HG03469 (cell line): ENCODE data around the gene PDZD4.

Experiments used
- ATAC-seq: cut with Tn5 transposase; IDR thresholded peaks from one replicate; pipeline ENCODE4 v1.9.1; 2021; ENCODE audit warnings: mild to moderate bottlenecking, moderate library complexity, moderate number of reproducible peaks; ENCODE audit not compliant: unreplicated experiment

PDZD4 gene, protein sequence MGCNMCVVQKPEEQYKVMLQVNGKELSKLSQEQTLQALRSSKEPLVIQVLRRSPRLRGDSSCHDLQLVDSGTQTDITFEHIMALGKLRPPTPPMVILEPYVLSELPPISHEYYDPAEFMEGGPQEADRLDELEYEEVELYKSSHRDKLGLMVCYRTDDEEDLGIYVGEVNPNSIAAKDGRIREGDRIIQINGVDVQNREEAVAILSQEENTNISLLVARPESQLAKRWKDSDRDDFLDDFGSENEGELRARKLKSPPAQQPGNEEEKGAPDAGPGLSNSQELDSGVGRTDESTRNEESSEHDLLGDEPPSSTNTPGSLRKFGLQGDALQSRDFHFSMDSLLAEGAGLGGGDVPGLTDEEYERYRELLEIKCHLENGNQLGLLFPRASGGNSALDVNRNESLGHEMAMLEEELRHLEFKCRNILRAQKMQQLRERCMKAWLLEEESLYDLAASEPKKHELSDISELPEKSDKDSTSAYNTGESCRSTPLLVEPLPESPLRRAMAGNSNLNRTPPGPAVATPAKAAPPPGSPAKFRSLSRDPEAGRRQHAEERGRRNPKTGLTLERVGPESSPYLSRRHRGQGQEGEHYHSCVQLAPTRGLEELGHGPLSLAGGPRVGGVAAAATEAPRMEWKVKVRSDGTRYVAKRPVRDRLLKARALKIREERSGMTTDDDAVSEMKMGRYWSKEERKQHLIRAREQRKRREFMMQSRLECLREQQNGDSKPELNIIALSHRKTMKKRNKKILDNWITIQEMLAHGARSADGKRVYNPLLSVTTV

DNA sequence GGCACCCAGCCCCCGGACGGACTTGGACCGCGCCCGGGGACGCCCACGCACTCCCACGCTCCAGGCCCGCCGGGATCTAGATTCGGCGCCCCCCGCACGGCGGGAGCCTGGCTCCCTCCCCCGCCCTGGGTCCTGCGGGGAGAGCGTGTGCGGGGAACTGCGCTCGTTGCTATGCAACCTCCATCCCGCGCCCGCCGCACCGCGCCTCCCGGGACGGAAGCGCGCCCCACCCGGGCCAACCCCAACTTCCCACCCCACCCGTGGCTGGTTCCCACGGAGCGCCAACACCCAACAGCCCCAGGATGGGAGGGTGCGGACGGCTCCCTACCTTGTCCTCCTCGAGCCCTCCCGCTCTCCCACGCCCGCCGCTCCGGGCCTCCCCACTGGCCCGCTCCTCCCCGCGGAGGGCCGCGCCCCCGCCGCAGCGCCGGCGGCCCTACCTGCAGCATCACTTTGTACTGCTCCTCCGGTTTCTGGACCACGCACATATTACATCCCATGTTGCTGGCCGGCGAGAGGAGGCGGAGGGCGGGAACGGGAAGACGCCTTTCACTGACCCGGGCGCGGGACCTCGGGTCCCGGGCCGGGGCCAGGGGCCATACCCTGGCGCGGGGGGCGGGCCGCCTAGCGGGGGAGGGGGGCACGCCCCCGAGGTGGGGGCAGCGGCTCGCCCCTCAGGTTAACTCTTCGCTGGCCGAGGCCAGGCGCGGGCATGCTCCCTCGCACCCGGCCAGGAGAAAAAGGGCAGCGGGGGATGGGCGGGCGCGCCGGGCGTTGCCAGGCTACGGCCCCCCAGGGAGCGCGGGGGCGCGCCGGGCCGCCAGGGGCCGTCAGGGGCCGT, at the start of gene PDZD4:
Gene PDZD4, minus strand, starts transcription at position 746 of the 841 bp plus-strand sequence. Its CDS starts 246 bp downstream, at position 500.
- ATAC-seq, result no peak

DNA sequence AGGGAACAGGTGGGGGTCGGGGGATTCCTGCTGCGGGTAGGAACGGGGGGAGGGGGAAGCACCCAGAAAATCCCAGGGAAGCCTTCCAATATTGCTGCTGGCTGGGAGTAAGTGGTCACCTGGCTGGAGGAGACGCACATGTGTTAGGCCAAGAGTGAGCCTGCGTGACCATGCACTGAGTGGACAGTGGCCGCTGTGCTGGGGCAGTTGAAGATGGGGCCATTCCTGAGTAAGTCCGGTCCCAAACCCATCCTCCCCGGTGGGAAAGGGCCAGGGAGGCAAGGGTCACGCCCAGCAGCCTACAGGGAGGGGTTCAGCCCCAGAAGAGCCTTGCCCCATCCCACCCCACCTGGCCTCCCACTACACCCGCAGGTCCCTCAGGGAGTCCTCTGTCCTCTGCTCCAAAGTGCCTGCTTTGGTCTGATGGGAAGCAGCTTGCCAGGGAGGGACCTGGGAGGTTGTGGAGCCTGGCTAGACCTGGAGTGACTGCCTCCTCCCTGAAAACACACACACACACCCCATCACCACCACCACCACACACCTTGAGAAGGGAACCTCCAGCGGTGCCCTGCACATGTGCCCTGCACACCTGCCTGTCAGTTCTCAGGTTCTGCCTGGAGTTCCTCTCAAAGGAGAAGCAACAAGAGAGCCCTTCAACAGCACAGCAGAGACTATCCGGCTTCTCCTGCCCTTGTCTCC, 49.5 kb upstream of the PDZD4 start:
- ATAC-seq, result no peak

DNA sequence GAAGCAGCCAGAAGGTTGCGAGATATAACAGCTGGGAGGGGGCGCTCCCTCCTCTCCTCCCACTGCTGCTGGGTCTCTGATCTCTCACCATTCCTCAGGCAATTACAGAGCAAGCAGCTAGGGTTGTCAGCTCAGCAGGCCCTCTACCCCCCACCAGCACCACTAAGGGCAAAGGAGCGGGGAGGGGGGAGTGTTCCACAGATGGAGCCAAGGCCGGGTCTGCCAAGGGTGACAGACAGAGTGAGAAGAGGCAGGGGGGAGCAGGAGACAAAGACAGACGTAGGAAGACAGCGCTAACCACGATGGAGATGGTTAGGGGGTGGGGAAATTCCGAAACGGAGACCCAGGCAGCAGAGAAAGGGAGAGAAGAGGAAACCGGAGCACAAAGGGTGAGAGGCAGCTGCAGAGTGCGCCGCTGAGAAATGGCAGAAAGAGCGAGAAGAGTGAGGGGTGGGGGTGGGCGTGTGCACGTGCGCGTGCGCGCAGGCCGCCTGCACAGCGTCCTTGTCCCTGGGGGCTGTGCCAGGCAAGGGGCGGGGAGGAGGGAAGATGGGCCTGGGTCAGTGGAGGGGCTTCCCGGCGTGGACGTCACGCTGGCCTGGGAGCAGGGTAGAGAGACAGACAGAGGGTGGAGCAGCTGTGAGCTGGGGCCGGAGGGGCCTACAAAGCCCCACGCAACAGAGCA, 48.8 kb upstream of the PDZD4 start:
- no peak for ATAC-seq

DNA sequence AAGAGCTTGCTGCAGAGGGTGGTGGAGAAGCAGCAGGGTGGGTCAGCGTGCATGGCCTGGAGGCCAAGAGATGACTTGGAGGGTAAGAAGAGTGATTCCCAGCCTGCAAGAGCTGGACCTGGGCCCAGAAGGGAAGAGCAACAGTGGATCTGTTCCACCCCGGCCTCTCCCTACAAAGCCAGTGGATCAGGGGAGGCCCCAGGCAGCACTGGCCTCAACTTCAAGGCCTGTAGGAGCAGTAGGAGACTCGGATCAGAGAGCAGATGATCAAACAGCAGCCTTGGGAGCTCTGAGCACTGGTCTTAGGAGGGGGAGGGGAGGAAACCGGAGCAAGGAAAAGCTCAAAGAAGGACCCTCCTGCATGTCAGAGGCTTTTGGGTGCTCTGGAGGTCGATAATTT, 48.0 kb upstream of the PDZD4 start:
- ATAC-seq, result no peak

DNA sequence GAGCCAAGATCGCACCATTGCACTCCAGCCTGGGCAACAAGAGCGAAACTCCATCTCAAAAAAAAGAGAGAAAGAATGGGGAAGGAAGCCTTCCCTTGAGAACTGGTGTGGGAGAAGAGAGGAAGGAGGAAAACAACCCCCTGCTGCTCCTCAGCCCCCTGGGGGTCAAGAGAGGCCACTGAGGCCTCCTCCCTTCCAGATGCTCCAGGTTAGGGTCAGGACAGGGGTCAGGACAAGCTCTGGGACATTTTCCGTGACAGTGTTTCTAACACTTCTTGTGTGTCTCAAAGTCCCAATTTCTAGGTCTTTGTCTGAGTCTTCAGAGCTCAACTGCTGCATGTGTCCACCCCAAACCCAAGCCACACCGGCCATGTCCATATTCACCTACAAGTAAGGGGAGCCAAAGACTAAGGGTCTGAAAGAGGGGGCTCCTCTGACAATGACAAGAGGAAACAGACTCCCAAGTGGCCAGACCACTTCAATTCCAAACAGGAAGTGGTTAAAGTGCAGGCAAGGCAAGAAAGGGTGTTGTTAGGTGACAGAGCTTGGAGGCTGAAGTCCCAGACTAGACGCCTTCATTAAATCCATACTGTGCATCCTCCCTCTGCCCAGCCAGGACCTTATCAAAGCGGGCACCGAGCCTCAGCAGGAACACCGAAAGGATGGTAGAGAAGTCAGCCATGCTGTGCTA, 47.4 kb upstream of the PDZD4 start:
- ATAC-seq, result no peak

DNA sequence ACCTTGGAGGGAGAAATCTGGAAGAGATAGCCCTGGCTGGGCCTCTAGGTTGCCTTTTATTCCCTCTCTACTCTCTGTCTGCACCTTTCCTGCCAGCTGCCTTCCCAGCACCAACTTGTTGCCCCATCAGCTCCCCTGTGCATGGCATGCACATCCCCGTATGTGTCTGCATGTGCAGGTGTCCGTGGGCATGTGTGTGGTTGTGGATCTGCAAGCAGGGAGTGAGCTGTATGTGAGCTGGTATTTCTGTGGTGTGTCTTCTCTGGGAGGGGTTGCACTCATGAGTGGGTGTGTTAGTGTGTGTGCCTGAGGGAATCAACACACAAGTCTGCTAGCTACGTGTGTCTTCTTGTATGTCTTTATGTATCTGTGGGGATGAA, 45.8 kb upstream of the PDZD4 start:
- ATAC-seq, result no peak

DNA sequence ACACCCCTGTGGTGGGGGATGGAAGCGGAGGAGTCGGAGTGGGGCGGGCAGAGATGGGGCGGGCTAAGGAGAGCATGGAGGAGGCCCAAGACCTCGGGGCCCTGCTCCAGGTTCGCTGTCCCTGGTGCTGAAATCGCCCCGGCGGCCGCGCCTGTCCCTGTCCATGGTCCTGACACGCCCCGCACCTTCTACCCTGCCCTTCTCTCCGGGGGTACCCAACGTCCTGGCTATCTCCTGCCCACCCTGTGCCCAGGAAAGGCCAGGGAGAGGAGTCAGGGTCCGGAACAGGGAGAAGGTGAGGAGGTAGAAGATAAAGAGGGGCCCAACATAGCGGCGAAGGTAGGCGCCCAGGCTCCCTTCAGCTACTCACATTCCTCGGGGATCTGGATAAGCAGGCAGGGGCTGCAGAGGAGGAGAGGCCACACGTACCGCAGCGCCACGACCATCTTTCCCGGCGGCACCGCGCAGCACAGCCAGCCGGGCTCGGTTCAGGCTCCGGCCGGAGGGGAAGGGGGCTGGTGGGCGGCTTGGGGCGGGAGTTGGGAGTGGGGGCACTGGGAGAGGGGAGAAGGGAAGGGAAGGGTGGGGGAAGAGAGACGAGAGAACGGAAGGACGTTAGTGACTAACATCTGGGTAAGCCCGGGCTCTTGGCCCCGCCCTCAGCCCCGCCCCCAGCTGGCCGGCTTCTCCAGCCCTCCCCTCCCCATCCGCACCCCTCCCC, 45.2 kb upstream of the PDZD4 start:
- no peak for ATAC-seq

DNA sequence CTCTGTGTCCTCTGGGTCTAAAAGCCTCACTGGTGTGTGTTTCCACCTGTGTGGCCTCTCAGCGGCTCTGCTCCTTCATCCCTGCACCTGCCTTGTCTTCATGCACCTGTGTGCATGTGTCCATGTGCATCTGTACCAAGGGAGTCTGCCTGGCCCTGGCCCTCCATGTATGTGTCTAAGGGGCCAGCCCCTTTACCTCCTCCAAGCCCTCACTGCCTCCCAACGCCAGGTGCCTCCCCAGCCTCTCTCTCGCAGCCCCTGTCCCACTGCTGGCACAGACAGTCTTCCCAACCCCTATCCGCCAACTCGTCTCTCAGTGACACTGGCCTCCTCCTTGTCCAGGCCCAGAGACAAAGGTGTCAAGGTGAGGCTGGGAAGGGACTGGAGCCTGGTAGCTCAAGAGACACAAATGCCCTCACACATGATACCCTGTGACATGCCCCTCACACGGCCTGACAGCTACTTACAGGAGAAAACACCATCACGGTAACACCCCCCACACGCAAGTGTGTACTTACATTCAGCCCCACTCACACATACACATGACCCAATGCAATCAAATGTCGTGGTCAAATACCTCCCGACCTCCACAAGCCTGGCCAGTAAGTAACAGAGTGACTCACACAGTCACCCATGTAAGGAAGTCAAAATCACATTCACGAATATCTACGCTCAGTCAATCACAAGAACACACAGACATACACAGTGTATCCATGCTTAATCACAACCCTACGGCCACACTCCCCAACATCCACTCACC, 44.2 kb upstream of the PDZD4 start:
- ATAC-seq, result no peak

DNA sequence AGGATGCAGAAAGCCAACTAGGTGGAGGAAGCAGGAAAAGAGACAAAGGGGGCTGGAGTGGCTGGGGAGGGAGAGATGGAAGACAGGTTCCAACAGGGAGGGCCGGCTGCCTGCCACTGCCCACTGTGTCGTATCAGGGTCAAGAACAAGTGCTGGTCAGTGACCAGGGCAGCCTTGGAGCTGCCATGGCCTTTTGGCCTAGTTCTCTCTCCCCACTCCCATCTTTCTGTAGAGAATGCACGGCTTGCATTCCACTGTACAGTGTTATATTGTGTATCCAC, 43.7 kb upstream of the PDZD4 start:
- ATAC-seq, result no peak

DNA sequence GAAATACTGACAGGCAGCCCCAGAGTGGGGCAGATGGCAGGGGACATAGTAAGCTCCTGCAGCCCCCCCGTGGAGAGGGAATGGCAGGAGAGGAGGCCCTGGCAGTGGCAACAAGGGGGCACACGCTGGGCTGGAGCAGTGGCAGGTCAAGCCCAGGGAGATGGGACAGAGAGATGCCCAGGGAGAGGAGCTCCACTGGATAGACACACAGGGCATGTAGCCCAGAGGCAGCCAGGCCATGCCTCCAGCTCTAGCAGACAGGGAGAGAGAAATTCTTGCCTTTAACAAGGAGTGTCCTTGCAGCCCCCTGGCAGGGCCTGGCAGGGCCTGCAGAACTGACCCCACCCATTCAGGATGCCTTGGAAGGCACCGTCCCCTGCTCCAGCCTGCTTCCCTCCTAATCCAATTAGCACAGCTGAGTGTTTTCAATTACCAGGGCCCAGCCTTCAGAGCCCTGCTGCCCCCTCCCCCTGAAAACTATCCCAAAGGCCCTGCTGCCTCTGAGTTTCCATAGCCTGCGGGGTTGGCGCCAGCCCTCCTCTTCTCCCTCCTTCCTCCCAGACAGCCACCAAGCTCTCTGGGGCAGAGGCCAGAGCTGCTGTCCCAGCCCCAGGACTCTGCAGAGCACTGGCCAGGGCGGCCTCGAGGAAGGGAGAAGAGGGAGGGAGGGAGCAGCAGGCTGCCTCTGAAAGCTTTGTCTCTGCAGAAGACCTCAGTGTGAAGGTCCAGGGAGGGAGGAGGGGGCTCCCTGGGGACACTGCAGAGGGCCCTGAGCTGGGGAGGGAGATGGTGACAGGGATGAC, 43.1 kb upstream of the PDZD4 start:
- ATAC-seq, result no peak

DNA sequence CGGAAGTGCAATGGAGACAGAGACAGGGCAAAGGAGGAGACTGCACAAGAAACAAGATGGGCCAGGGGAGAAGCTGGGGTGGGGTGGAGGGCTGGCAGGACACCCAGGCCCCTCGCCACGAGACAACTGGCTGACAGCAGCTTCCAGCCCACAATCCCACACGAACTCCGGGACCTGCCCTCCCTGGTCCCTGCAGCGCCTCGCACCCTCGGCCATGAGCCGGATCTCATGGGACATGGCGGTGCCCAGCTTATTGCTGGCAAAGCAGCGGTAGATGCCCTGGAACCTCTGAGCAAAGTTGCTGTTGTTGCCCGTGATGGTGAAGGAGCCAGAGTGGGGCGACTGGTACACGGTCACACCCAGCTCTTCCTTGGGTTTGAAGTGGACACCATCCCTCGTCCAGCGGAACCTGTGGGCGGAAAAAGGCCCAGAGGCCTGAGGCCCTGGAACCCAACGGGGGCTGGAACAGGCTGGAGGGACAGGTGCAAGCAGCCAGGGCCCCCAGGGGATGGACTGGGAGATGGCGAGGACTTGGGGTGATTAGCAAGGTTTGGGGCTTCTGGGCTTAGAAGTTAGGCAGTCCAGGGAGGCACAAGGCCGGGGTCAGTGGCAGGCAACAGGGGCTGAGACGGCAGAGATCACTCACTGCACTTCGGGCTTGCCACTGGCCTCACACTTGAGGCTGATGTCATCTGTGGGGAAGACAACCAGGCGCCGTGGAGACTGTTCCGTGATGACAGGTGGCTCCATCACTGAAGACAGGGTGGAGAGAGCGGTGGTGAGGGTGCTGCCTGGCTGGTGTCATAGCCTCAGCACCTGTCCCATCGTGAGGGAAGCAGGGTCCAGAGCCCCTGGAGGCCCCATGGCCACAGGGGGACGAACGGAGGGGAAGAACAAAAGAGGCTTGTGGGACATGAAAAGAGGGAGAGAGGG, 41.9 kb upstream of the PDZD4 start:
- ATAC-seq, result no peak

DNA sequence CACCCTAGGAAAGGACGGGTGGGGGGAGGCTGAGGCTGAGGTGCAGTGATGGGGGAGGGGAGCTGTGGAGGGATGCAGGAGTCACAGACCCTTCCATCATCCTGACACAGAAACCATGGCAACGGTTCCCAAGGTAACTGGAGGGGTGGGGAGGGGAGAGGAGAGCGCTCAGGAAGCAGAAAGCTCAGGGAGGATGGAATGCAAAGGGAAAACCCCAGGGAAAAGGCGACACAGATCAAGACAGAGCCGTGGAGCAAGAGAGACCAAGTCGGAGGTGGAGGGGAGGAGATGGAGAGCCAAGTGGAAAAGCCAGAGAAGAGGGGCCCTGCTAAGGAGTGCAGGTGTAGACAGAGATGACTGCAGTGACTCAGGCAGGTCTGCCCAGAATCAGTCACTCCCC, 41.1 kb upstream of the PDZD4 start:
- no peak for ATAC-seq

DNA sequence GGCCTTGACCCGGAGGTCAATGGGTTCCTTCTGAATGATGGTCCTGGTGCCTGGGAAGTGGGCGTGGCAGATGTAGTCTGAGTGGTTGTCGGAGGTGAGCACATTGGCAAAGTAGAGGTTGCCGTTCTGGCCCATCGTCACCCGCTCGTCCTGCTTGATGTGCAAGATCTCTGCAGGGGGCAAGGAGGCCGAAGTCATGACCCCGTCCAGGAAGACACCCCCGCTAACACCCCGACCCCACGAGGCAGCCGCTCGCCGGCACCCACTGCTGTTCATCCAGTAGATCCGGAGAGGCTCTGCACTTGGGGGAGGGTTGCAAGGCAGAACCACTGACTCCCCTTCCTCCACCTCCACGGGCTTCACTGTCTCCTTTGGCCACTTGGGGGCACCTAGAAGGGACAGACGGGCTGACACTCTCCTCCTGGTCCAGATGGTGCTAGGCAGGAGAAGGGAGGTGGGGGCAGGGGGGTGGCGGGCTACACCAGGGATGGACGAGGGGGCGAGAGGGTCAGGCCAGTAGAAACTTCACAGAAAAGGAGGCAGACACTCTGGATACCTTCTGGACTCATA, 40.5 kb upstream of the PDZD4 start:
- no peak for ATAC-seq

DNA sequence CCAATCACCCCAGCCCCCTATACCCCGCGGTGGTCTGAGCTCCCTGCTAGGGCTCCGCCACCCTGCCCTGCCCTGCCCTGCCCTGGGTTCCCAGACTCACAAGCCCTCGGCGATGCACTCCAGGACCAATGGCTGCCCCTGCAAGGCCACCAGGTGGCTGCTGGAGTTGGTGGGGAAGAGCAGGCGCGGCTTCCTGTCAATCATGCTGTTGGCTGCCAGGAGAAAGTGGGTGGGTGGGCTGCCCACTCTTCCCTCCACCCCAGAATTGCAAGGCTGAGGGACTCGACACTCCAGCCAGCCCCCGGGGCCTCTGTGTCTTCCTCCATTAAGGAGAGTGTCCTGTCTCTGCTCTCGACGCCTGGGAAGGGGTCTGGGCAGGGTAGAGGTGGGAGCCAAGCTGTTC, 39.9 kb upstream of the PDZD4 start:
- no peak for ATAC-seq

DNA sequence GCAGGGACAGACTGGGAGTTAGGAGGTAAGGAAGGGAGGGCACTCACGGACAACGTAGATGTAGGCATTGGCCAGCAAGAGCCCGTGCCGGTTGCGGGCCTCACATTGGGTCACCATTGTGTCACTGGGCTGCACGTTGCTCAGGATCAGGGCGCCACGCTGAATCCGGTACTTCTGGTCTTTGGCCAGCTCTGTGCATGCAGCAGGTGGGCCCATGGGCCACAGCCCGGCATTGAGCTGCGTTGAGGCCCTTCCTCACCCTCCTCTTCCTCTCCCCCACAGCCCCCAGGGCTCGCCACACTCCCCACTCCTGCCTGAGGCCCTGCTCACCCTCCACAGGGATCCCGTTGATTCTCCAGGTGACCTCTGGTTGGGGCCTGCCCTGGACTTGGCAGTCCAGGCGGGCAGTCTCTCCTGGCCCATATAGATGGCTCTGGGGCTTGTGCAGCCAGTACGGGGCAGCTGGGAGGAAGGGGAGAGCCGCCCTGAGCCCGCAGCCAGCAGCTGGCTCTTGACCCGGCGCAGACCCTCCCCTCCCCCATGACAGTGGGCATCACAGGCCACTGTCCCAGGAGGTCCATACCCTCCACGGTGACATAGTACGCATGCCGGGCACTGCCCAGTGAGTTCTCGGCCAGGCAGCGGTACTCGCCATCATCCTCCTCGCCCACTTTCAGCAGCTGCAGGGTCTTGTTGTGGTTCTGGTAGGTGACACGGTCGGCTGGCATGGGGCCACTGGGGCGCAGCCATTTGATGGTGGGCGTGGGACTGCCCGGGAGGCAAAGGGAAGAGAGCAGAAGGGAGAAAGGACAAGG, 39.3 kb upstream of the PDZD4 start:
- ATAC-seq, result no peak
